ENCODE results near the gene HOOK2.
"Not testable (repeated sequence)": the region's sequence is repeated elsewhere in the genome, so short reads cannot be mapped to it uniquely, and the experiment has no call there.

HOOK2 gene

DNA sequence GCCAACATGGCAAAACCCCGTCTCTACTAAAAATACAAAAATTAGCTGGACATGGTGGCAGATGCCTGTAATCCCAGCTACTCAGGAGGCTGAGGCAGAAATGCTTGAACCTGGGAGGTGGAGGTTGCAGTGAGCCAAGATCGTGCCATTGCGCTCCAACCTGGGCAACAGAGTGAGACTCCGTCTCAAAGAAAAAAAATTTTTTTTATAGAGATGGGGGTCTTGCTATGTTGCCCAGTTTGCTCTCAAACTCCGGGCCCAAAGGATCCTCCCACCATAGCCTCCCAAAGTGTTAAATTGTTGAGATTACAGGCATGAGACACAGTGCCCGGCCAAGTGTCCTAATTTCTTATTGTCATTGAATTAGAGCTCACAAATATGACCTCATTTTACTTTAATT, 41.8 kb upstream of the HOOK2 start:
- not testable (repeated sequence) for H3K36me3 ChIP-seq (ENCODE audit: control insufficient read depth in 1 of 2, insufficient read depth in 2 of 2, low read depth in 1 of 2, low read length in 2 of 2); H2AFZ ChIP-seq (ENCODE audit: low read depth, low read length); H2BK15ac ChIP-seq (ENCODE audit: low read depth, poor library complexity, severe bottlenecking); H3K4me2 ChIP-seq (ENCODE audit: low read length, poor library complexity, severe bottlenecking); H3K9ac ChIP-seq (ENCODE audit: low read length); H2AK5ac ChIP-seq (ENCODE audit: low read length, severe bottlenecking); DNase-seq; H2BK120ac ChIP-seq (ENCODE audit: low read depth, low read length); H3K9me3 ChIP-seq (ENCODE audit: control insufficient read depth, low read length); H3K27ac ChIP-seq (ENCODE audit: low read length, poor library complexity, severe bottlenecking); H2BK5ac ChIP-seq (ENCODE audit: low read depth, low read length, poor library complexity, severe bottlenecking); H4K91ac ChIP-seq (ENCODE audit: low read length); H3K79me1 ChIP-seq (replicated peaks; ENCODE audit: low read length, poor library complexity, severe bottlenecking); H4K8ac ChIP-seq (ENCODE audit: low read length); H3K23ac ChIP-seq (ENCODE audit: low read length in 2 of 2); H3K4me1 ChIP-seq (ENCODE audit: control insufficient read depth, insufficient read depth, low read depth, low read length); H3K27me3 ChIP-seq (ENCODE audit: control insufficient read depth in 1 of 2, insufficient read depth in 1 of 2, low read length in 2 of 2); H3K4ac ChIP-seq (ENCODE audit: low read depth in 1 of 2, low read length in 2 of 2); H2BK12ac ChIP-seq (ENCODE audit: low read length in 2 of 2); H3K18ac ChIP-seq (ENCODE audit: low read depth in 1 of 2, low read length in 2 of 2); H3K4me3 ChIP-seq (ENCODE audit: insufficient read depth in 1 of 2, low read depth in 1 of 2, low read length in 2 of 2); H3K14ac ChIP-seq (ENCODE audit: low read length in 2 of 2)
- 93% methylated on average over 3 of the region's 6 CpGs for WGBS

DNA sequence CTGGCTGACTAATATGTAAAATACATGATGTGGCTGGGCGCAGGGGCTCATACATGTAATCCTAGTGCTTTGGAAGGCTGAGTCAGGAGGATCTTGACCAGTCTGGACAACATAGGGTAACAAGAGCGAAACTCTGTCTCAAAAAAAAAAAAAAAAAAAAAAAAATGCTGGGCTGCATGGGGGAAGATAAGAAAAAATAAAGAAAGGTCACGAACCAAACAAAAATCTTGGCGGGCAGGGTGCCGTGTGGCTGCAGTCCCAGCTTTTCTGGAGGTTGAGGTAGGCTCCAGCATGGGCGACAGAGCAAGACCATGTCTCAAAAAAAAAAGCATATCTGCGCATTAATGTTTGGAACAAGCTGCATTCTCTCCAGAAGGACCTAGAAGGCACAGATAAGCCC, 39.7 kb upstream of the HOOK2 start:
- no peak overlapping the region for H4K91ac ChIP-seq (ENCODE audit: low read length)
- no peak overlapping the region for H3K14ac ChIP-seq (ENCODE audit: low read length in 2 of 2)
- no peak overlapping the region for H2BK5ac ChIP-seq (ENCODE audit: low read depth, low read length, poor library complexity, severe bottlenecking)
- WGBS, result 97% methylated on average over 7 of the region's 7 CpGs
- H2BK12ac ChIP-seq (ENCODE audit: low read length in 2 of 2), result no peak overlapping the region
- H3K9ac ChIP-seq (ENCODE audit: low read length), result no peak overlapping the region
- H2AK5ac ChIP-seq (ENCODE audit: low read length, severe bottlenecking), result no peak overlapping the region
- H2AFZ ChIP-seq (ENCODE audit: low read depth, low read length), result no peak overlapping the region
- no peak overlapping the region for H3K4me3 ChIP-seq (ENCODE audit: insufficient read depth in 1 of 2, low read depth in 1 of 2, low read length in 2 of 2)
- H3K4me2 ChIP-seq (ENCODE audit: low read length, poor library complexity, severe bottlenecking), result no peak overlapping the region
- H3K9me3 ChIP-seq (ENCODE audit: control insufficient read depth, low read length), result no peaks in the 10 kb centered on the region
- H2BK120ac ChIP-seq (ENCODE audit: low read depth, low read length), result no peak overlapping the region
- H3K27me3 ChIP-seq (ENCODE audit: control insufficient read depth in 1 of 2, insufficient read depth in 1 of 2, low read length in 2 of 2), result no peaks in the 10 kb centered on the region
- H3K18ac ChIP-seq (ENCODE audit: low read depth in 1 of 2, low read length in 2 of 2), result no peak overlapping the region
- no peak overlapping the region for H3K4ac ChIP-seq (ENCODE audit: low read depth in 1 of 2, low read length in 2 of 2)
- H3K36me3 ChIP-seq (ENCODE audit: control insufficient read depth in 1 of 2, insufficient read depth in 2 of 2, low read depth in 1 of 2, low read length in 2 of 2), result peaks cover 6 to 9% of the 10 kb centered on the region in 2 experiments
- no peak overlapping the region for H4K8ac ChIP-seq (ENCODE audit: low read length)
- DNase-seq, result no peak
- no peak overlapping the region for H2BK15ac ChIP-seq (ENCODE audit: low read depth, poor library complexity, severe bottlenecking)
- no peaks in the 10 kb centered on the region for H3K79me1 ChIP-seq (replicated peaks; ENCODE audit: low read length, poor library complexity, severe bottlenecking)
- no peak overlapping the region for H3K23ac ChIP-seq (ENCODE audit: low read length in 2 of 2)
- H3K4me1 ChIP-seq (ENCODE audit: control insufficient read depth, insufficient read depth, low read depth, low read length), result no peaks in the 10 kb centered on the region
- no peak overlapping the region for H3K27ac ChIP-seq (ENCODE audit: low read length, poor library complexity, severe bottlenecking)

DNA sequence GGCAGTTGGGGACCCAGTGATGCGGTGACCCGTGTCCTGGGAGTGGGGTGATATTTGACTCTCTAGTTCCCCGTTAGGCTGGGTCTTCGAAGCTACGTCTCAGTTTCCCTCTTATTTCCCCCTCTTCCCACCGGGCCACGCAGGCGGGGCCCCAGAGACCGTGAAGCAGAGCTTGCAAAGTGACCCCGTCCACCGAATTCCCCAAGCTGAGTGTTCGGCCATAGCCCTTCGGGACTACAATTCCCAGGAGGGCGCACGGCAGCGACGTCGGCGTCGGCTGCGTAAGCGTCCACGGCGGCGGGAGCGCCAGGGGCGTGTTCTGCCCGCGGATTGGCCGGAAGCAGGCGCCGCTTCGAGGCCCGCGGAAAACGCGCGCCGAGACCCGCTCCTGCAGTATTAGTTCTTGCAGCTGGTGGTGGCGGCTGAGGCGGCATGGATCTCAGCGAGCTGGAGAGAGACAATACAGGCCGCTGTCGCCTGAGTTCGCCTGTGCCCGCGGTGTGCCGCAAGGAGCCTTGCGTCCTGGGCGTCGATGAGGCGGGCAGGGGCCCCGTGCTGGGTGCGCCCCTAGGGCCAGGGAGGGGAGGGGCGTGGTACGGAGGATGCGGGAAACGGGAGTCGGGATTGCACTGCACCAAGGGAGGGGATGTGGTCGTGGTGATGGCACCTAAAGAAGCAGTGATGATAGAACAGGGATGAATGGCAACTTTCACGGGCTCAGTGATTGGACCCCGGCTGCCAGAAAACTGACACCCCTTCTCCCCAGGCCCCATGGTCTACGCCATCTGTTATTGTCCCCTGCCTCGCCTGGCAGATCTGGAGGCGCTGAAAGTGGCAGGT, 31.1 kb upstream of the HOOK2 start, which contains the start of gene RNASEH2A:
Gene RNASEH2A, plus strand, starts transcription at position 343 of the 840 bp plus-strand sequence. Its CDS starts 90 bp downstream, at position 433.
- peak within 1 kb of the TSS; percentile 79 for H3K9ac ChIP-seq (ENCODE audit: low read length)
- H3K4me3 ChIP-seq (ENCODE audit: insufficient read depth in 1 of 2, low read depth in 1 of 2, low read length in 2 of 2), result peak within 1 kb of the TSS; percentile 75 to 82
- peaks cover 20% of the 10 kb centered on the region for H3K4me1 ChIP-seq (ENCODE audit: control insufficient read depth, insufficient read depth, low read depth, low read length)
- H4K8ac ChIP-seq (ENCODE audit: low read length), result peak within 1 kb of the TSS; percentile 99
- no peak within 1 kb of the TSS for H3K27ac ChIP-seq (ENCODE audit: low read length, poor library complexity, severe bottlenecking)
- peak within 1 kb of the TSS in 1 of 2 experiments; percentile 57 for H3K14ac ChIP-seq (ENCODE audit: low read length in 2 of 2)
- H3K4ac ChIP-seq (ENCODE audit: low read depth in 1 of 2, low read length in 2 of 2), result peak within 1 kb of the TSS; percentile 18 to 19
- no peaks in the 10 kb centered on the region for H3K9me3 ChIP-seq (ENCODE audit: control insufficient read depth, low read length)
- H3K4me2 ChIP-seq (ENCODE audit: low read length, poor library complexity, severe bottlenecking), result peak within 1 kb of the TSS; percentile 85
- peak within 1 kb of the TSS in 1 of 2 experiments; percentile 29 for H3K23ac ChIP-seq (ENCODE audit: low read length in 2 of 2)
- H2AK5ac ChIP-seq (ENCODE audit: low read length, severe bottlenecking), result peak within 1 kb of the TSS; percentile 13
- H3K18ac ChIP-seq (ENCODE audit: low read depth in 1 of 2, low read length in 2 of 2), result peak within 1 kb of the TSS; percentile 61
- no peak within 1 kb of the TSS for H2BK5ac ChIP-seq (ENCODE audit: low read depth, low read length, poor library complexity, severe bottlenecking)
- peaks cover 0 to 10% of the 10 kb centered on the region in 2 experiments for H3K36me3 ChIP-seq (ENCODE audit: control insufficient read depth in 1 of 2, insufficient read depth in 2 of 2, low read depth in 1 of 2, low read length in 2 of 2)
- no peak within 1 kb of the TSS for H2BK15ac ChIP-seq (ENCODE audit: low read depth, poor library complexity, severe bottlenecking)
- H2AFZ ChIP-seq (ENCODE audit: low read depth, low read length), result peak within 1 kb of the TSS; percentile 74
- no peak within 1 kb of the TSS for H2BK12ac ChIP-seq (ENCODE audit: low read length in 2 of 2)
- DNase-seq, result peak; percentile 91
- H3K27me3 ChIP-seq (ENCODE audit: control insufficient read depth in 1 of 2, insufficient read depth in 1 of 2, low read length in 2 of 2), result no peaks in the 10 kb centered on the region
- H4K91ac ChIP-seq (ENCODE audit: low read length), result peak within 1 kb of the TSS; percentile 87
- peaks cover 8% of the 10 kb centered on the region for H3K79me1 ChIP-seq (replicated peaks; ENCODE audit: low read length, poor library complexity, severe bottlenecking)
- WGBS, result 6% methylated on average over 55 of the region's 66 CpGs
- H2BK120ac ChIP-seq (ENCODE audit: low read depth, low read length), result peak within 1 kb of the TSS; percentile 81

DNA sequence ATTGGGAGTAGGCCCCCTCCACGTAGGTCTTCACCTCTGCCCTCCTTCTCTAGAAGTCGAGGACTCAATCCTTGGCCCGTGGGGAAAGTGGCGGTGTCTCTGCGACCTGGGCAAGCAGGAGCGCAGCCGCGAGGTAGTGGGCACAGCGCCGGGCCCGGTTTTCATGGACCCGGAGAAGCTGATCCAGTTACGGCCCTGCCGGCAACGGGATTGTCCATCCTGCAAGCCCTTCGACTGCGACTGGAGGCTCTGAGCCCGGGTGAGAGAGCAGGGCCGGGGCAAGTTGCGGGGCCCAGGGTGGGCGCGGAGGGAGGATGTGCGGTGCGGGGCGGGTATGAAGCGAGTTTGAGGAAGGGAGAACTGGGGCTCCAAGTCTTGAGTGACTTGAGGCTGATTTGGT, 28.7 kb upstream of the HOOK2 start:
- no peak overlapping the region for H2AK5ac ChIP-seq (ENCODE audit: low read length, severe bottlenecking)
- H3K79me1 ChIP-seq (replicated peaks; ENCODE audit: low read length, poor library complexity, severe bottlenecking), result peaks cover 26% of the 10 kb centered on the region
- H4K8ac ChIP-seq (ENCODE audit: low read length), result no peak overlapping the region
- no peak overlapping the region for H2BK15ac ChIP-seq (ENCODE audit: low read depth, poor library complexity, severe bottlenecking)
- H2AFZ ChIP-seq (ENCODE audit: low read depth, low read length), result no peak overlapping the region
- no peak overlapping the region for H3K4me2 ChIP-seq (ENCODE audit: low read length, poor library complexity, severe bottlenecking)
- peaks cover 10 to 14% of the 10 kb centered on the region in 2 experiments for H3K36me3 ChIP-seq (ENCODE audit: control insufficient read depth in 1 of 2, insufficient read depth in 2 of 2, low read depth in 1 of 2, low read length in 2 of 2)
- no peak for DNase-seq
- peaks cover 32% of the 10 kb centered on the region for H3K4me1 ChIP-seq (ENCODE audit: control insufficient read depth, insufficient read depth, low read depth, low read length)
- H3K9ac ChIP-seq (ENCODE audit: low read length), result no peak overlapping the region
- H2BK12ac ChIP-seq (ENCODE audit: low read length in 2 of 2), result no peak overlapping the region
- H3K23ac ChIP-seq (ENCODE audit: low read length in 2 of 2), result no peak overlapping the region
- H3K18ac ChIP-seq (ENCODE audit: low read depth in 1 of 2, low read length in 2 of 2), result no peak overlapping the region
- H4K91ac ChIP-seq (ENCODE audit: low read length), result no peak overlapping the region
- no peak overlapping the region for H3K4ac ChIP-seq (ENCODE audit: low read depth in 1 of 2, low read length in 2 of 2)
- 93% methylated on average over 26 of the region's 26 CpGs for WGBS
- H3K9me3 ChIP-seq (ENCODE audit: control insufficient read depth, low read length), result no peaks in the 10 kb centered on the region
- no peaks in the 10 kb centered on the region for H3K27me3 ChIP-seq (ENCODE audit: control insufficient read depth in 1 of 2, insufficient read depth in 1 of 2, low read length in 2 of 2)
- no peak overlapping the region for H3K27ac ChIP-seq (ENCODE audit: low read length, poor library complexity, severe bottlenecking)
- no peak overlapping the region for H3K14ac ChIP-seq (ENCODE audit: low read length in 2 of 2)
- no peak overlapping the region for H3K4me3 ChIP-seq (ENCODE audit: insufficient read depth in 1 of 2, low read depth in 1 of 2, low read length in 2 of 2)
- no peak overlapping the region for H2BK5ac ChIP-seq (ENCODE audit: low read depth, low read length, poor library complexity, severe bottlenecking)
- no peak overlapping the region for H2BK120ac ChIP-seq (ENCODE audit: low read depth, low read length)

All from mesenchymal stem cell (in vitro differentiated cells and primary cell).